OCI-LY3 (cell line): ENCODE measurements around the gene CCDC201.

Experiments used
- EZH2phosphoT487 ChIP-seq: fragments of 200-600 bp; shearing (Covaris generic); IDR thresholded peaks from 2 replicates; pipeline ENCODE4 v1.6.1; 2018; ENCODE audit warnings: antibody characterized with exemption, mixed run types, low read depth
- TF ChIP-seq, protein P1 (sequence below): fragments of 200-600, 300-600 bp; sonication (generic); IDR thresholded peaks from 2 replicates; pipeline ENCODE4 v1.5.1; 2014; ENCODE audit warnings: antibody characterized with exemption, low read length, low read depth

DNA sequence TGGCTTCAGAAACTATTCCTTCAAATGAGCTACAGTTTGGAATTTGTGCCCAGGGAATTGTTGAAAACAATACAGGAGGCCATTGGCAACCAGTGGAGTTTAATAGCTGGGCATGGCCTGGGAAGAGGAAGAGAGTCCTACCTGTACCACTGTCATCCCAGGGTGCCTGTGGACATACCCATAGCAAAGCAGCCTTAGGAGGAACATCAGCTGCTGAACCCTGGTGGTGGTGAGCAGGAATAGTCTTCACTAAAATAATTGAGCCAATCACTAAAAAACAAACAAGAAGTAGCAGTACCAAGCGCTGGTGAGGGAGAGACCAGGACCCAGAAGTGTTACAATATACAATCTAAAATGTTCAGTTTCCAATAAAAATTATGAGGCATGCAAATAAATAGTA lies 29.9 kb upstream of the CCDC201 start:
- TF ChIP-seq, protein P1, sequence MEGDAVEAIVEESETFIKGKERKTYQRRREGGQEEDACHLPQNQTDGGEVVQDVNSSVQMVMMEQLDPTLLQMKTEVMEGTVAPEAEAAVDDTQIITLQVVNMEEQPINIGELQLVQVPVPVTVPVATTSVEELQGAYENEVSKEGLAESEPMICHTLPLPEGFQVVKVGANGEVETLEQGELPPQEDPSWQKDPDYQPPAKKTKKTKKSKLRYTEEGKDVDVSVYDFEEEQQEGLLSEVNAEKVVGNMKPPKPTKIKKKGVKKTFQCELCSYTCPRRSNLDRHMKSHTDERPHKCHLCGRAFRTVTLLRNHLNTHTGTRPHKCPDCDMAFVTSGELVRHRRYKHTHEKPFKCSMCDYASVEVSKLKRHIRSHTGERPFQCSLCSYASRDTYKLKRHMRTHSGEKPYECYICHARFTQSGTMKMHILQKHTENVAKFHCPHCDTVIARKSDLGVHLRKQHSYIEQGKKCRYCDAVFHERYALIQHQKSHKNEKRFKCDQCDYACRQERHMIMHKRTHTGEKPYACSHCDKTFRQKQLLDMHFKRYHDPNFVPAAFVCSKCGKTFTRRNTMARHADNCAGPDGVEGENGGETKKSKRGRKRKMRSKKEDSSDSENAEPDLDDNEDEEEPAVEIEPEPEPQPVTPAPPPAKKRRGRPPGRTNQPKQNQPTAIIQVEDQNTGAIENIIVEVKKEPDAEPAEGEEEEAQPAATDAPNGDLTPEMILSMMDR: no peak
- TF ChIP-seq EZH2phosphoT487: no peak
